Measurements from ENCODE around the gene ENPP3.

Gene ENPP3

DNA sequence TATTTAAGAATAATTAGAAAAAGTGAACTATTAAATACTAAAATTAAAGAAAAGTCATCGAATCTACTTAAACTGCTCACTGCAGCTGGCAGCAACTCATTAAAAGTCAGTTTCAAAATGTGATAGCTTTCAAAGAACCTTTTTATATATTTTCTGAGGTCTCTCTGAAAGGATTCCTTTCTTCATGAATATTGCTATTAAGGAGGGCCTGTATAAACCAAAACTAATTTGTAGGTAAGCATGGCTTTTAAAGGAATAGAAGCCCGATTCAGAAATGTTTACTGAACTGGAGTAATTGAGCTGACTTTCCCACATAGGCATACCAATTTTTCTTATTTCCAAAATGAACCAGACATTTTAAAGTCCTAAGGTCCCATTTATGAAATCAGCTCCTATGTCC lies 129.5 kb downstream of the ENPP3 start:
- Histone ChIP-seq H3K4me1 (ENCODE audit: control insufficient read depth, insufficient read depth, low read length) (no peaks in the 10 kb centered on the region), H3K9ac (ENCODE audit: low read length) (no peak overlapping the region), H3K36me3 (ENCODE audit: control insufficient read depth, insufficient read depth, low read length) (no peaks in the 10 kb centered on the region), H3K4me3 (ENCODE audit: low read length) (no peak overlapping the region), H3K27ac (ENCODE audit: low read depth, low read length) (no peak overlapping the region), H3K27me3 (ENCODE audit: control insufficient read depth, insufficient read depth, low read length) (no peaks in the 10 kb centered on the region)

DNA sequence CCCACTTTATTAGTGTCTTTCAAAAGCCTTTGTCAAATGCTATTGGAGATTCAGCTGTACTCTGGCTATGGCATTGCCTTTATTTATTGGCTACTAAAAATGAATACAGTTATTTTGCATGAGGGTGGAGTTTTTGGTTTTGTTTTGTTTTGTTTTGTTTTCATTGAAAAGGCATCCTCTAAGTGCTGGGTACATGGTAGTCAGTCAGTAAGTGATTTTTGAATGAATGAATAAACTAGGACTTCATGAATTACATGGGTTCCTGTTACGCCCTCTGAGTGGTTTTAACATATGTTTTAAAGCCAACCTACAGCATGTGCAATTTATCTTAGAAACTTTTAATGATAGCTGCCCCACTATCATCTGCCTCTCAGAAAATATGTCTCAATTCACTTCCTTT lies 131.9 kb downstream of the ENPP3 start:
- no peaks in the 10 kb centered on the region for H3K36me3 ChIP-seq (ENCODE audit: control insufficient read depth, insufficient read depth, low read length)
- no peaks in the 10 kb centered on the region for H3K27me3 ChIP-seq (ENCODE audit: control insufficient read depth, insufficient read depth, low read length)
- no peak overlapping the region for H3K27ac ChIP-seq (ENCODE audit: low read depth, low read length)
- no peaks in the 10 kb centered on the region for H3K4me1 ChIP-seq (ENCODE audit: control insufficient read depth, insufficient read depth, low read length)
- H3K4me3 ChIP-seq (ENCODE audit: low read length): no peak overlapping the region
- no peak overlapping the region for H3K9ac ChIP-seq (ENCODE audit: low read length)

DNA sequence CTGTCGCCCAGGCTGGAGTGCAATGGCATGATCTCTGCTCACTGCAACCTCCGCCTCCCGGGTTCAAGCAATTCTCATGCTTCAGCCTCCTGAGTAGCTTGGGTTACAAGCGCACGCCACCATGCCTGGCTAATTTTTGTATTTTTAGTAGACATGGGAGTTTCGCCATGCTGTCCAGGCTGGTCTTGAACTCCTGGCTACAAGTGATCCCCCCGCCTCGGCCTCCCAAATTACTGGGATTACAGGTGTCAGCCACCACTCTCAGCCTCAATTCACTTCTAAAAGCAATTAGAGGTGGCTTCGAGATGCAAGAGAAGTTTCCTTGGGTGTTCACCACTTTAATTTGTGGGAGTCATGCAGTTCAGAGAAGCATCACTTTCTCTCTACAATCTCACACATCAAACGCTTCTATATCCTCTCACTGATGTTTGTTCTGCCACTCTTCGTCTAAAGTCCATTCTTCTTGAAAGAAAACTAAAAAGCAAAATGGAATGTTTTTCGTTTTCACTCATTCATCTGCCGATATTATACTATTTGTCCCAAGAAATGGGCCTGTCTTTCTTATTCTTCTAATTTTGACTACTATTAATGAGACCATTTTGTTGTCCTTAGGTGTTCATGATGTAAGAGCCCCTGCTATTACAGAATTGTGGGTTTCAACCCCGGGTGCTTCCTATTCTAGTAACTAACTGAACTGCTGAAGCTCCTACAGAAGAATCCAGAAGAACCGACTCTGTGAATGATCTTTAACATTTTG lies 132.5 kb downstream of the ENPP3 start:
- no peaks in the 10 kb centered on the region for H3K27me3 ChIP-seq (ENCODE audit: control insufficient read depth, insufficient read depth, low read length)
- no peak overlapping the region for H3K27ac ChIP-seq (ENCODE audit: low read depth, low read length)
- H3K4me1 ChIP-seq (ENCODE audit: control insufficient read depth, insufficient read depth, low read length): no peaks in the 10 kb centered on the region
- H3K9ac ChIP-seq (ENCODE audit: low read length): no peak overlapping the region
- H3K4me3 ChIP-seq (ENCODE audit: low read length): no peak overlapping the region
- H3K36me3 ChIP-seq (ENCODE audit: control insufficient read depth, insufficient read depth, low read length): no peaks in the 10 kb centered on the region

DNA sequence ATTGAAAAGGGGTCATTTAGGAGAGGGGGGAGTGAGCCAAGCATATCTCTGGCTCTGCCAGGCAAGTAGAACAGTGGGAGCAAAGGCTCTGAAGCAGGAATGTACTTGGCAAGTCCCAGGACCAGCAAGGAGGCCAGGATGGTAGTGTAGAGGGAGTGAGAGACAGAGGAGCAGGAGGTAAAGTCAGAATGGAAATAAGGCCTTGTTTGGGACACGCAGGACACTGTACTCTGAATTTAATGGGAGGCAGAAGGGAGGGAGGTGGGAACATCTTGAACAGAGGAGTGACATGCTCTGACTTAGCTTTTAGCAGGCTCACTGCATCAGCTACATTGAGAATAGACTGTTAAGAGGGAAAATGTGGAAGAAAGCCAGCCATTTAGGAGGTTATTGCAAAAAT lies 133.7 kb downstream of the ENPP3 start:
- Histone ChIP-seq H3K9ac (ENCODE audit: low read length) (no peak overlapping the region), H3K36me3 (ENCODE audit: control insufficient read depth, insufficient read depth, low read length) (no peaks in the 10 kb centered on the region), H3K27me3 (ENCODE audit: control insufficient read depth, insufficient read depth, low read length) (no peaks in the 10 kb centered on the region), H3K4me3 (ENCODE audit: low read length) (no peak overlapping the region), H3K4me1 (ENCODE audit: control insufficient read depth, insufficient read depth, low read length) (no peaks in the 10 kb centered on the region), H3K27ac (ENCODE audit: low read depth, low read length) (no peak overlapping the region)

DNA sequence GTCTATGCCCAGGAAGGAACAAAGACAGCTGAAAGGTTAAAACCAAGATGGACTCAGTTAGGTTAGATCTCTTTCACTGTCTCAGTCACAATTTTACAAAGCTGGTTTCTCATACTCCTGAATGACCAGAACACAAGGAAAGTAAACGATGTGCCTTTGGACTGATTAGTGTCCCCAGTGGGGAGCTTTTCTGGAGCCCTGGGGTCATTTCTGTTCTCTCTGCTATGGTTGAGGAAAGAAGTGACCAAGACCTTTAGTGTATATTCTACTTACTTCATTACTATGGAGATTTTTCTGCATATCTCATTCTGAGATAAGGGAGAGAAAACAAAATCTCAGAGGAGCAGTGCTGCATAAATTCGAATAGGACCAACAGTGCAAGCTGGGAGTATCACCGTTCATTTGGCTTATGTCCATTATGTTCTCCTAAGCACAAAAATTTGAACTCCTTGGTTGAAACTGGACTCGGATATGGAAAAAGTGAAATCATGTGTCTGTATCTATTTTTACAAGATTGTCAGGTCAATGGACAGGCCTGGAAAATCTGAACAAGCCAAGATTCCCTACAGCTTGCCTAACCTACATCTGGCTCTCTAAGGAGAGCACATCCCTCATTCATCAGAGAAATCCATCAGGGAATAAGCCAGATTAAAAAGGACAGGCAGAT lies 136.3 kb downstream of the ENPP3 start:
- Histone ChIP-seq H3K4me3 (ENCODE audit: low read length) (no peak overlapping the region), H3K9ac (ENCODE audit: low read length) (no peak overlapping the region), H3K4me1 (ENCODE audit: control insufficient read depth, insufficient read depth, low read length) (no peaks in the 10 kb centered on the region), H3K27ac (ENCODE audit: low read depth, low read length) (no peak overlapping the region), H3K27me3 (ENCODE audit: control insufficient read depth, insufficient read depth, low read length) (no peaks in the 10 kb centered on the region), H3K36me3 (ENCODE audit: control insufficient read depth, insufficient read depth, low read length) (no peaks in the 10 kb centered on the region)

DNA sequence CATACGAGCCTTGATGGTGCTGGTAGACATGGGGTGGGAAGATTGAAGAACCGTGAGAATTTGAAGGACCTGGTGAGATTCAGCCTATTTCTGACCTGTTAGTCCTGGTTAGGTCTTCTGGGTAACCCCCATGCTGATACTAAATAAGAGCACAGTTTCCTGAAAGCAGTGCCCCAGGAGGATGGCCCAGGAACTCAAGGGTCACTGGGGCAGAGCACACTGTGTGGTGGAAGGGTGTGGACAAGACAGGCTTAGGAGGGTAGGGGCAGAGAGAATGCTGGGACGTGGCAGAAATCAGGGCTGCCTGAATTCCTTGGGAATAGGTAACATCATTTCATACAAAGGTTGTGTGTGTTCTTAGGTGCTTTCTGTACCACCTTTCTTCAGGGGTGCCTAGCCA lies 138.8 kb downstream of the ENPP3 start:
- Histone ChIP-seq H3K9ac (ENCODE audit: low read length) (no peak overlapping the region), H3K4me1 (ENCODE audit: control insufficient read depth, insufficient read depth, low read length) (no peaks in the 10 kb centered on the region), H3K4me3 (ENCODE audit: low read length) (no peak overlapping the region), H3K27ac (ENCODE audit: low read depth, low read length) (no peak overlapping the region), H3K36me3 (ENCODE audit: control insufficient read depth, insufficient read depth, low read length) (no peaks in the 10 kb centered on the region), H3K27me3 (ENCODE audit: control insufficient read depth, insufficient read depth, low read length) (no peaks in the 10 kb centered on the region)

DNA sequence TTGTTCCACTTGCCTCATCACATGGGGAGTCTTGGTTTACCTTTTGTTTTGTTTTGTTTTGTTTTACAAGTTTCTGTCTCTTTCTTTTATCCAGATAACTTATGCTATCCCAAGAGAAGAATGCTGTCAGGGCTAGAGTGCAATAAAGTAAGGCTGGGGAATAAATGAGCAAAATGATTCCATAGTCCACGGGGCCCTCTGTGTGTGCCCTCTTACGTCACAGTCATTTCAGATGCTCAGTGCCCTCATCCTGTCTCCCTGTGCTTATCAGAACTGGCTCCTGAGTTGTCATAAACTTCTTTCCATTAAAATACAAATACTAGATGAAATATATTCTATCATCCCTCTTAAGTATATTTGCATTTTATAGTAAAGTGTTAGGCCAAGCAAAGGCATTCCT lies 139.9 kb downstream of the ENPP3 start:
- Histone ChIP-seq H3K27me3 (ENCODE audit: control insufficient read depth, insufficient read depth, low read length) (no peaks in the 10 kb centered on the region), H3K27ac (ENCODE audit: low read depth, low read length) (no peak overlapping the region), H3K4me3 (ENCODE audit: low read length) (no peak overlapping the region), H3K9ac (ENCODE audit: low read length) (no peak overlapping the region), H3K36me3 (ENCODE audit: control insufficient read depth, insufficient read depth, low read length) (no peaks in the 10 kb centered on the region), H3K4me1 (ENCODE audit: control insufficient read depth, insufficient read depth, low read length) (no peaks in the 10 kb centered on the region)

DNA sequence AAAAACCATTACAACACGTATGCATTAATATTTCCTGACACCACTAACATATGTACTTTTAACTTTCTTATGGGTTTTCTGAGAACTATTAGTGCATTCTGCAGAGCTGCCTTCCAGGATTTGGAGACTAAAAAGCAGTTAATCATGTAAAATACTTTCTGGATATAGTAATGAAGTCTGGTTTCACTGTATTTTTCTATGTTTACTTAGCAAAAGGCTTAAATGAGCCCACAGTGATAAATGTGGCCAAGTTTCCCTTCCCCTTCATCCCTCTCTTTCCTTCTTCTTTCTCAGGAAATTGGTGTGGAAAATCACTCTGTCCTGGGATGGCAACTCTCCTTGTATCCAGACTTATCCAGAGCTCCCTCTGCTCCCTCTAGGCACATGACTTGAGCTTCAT lies 141.1 kb downstream of the ENPP3 start:
- Histone ChIP-seq H3K36me3 (ENCODE audit: control insufficient read depth, insufficient read depth, low read length) (no peaks in the 10 kb centered on the region), H3K9ac (ENCODE audit: low read length) (no peak overlapping the region), H3K4me3 (ENCODE audit: low read length) (no peak overlapping the region), H3K27me3 (ENCODE audit: control insufficient read depth, insufficient read depth, low read length) (no peaks in the 10 kb centered on the region), H3K4me1 (ENCODE audit: control insufficient read depth, insufficient read depth, low read length) (no peaks in the 10 kb centered on the region), H3K27ac (ENCODE audit: low read depth, low read length) (no peak overlapping the region)

DNA sequence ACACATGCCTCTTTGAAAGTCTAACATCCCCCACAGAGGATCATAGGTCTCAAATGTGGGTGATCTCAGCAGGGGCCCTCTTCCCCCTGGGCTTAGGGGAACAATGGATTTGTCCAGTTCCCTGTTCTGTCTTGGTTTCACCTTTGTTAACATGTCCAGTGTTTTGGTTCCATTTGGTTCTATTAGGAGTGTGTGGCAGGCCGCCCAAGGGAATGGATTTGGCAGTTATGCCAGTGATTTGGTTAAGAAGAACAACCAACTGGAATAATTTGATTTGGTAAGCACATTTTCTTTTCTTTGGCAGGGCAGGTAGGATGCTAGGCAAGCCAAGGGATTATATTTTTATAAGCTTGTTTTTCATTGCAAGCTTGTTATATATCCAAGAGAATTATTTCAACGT lies 142.2 kb downstream of the ENPP3 start:
- Histone ChIP-seq H3K27ac (ENCODE audit: low read depth, low read length) (no peak overlapping the region), H3K4me3 (ENCODE audit: low read length) (no peak overlapping the region), H3K27me3 (ENCODE audit: control insufficient read depth, insufficient read depth, low read length) (no peaks in the 10 kb centered on the region)

DNA sequence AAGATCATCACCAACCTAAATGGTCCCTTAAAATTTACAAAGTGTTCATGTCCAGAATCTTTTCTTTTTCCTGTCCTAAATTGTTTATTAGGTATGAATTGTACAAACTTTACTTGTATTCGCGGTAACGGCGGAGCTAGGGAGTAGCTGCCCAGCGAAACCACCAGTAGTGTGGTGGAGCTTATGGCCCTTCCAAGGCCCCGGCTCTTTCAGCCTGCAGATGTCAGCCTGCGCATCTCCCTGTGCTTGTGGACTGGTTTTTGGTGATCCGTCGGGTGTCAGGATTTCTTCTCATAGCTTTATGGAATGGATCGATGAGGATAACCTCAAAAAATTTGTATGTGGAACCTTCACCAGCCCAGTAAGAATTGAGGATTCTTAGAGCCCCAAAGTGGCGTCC lies 143.5 kb downstream of the ENPP3 start:
- Histone ChIP-seq H3K9ac (ENCODE audit: low read length) (no peak overlapping the region), H3K4me1 (ENCODE audit: control insufficient read depth, insufficient read depth, low read length) (no peaks in the 10 kb centered on the region), H3K4me3 (ENCODE audit: low read length) (no peak overlapping the region), H3K27ac (ENCODE audit: low read depth, low read length) (no peak overlapping the region), H3K36me3 (ENCODE audit: control insufficient read depth, insufficient read depth, low read length) (no peaks in the 10 kb centered on the region), H3K27me3 (ENCODE audit: control insufficient read depth, insufficient read depth, low read length) (no peaks in the 10 kb centered on the region)

More for the DNA sequence above, 142.2 kb downstream of the ENPP3 start:
- H3K9ac ChIP-seq (ENCODE audit: low read length): no peak overlapping the region
- H3K4me1 ChIP-seq (ENCODE audit: control insufficient read depth, insufficient read depth, low read length): no peaks in the 10 kb centered on the region
- no peaks in the 10 kb centered on the region for H3K36me3 ChIP-seq (ENCODE audit: control insufficient read depth, insufficient read depth, low read length)

DNA sequence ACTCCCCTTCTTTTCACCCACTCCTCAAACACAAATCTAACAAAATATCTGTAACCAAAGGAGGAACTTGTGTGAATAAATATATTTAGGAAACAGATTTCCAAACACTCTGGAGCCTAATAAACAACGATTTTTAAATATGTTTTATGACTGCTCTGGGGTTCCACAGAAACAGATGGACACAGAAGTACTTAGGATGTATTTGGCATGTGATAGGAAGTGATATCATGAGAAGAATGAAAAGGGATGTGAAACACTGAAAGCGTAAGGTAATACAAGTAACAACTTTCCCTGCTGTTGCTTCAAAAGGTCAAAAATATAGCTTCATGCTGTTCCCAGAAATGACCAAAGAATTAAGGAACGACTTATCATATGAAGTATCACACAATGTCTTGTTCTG lies 144.6 kb downstream of the ENPP3 start:
- no peak overlapping the region for H3K4me3 ChIP-seq (ENCODE audit: low read length)
- H3K4me1 ChIP-seq (ENCODE audit: control insufficient read depth, insufficient read depth, low read length): no peaks in the 10 kb centered on the region
- no peaks in the 10 kb centered on the region for H3K36me3 ChIP-seq (ENCODE audit: control insufficient read depth, insufficient read depth, low read length)
- no peak overlapping the region for H3K27ac ChIP-seq (ENCODE audit: low read depth, low read length)
- no peak overlapping the region for H3K9ac ChIP-seq (ENCODE audit: low read length)
- H3K27me3 ChIP-seq (ENCODE audit: control insufficient read depth, insufficient read depth, low read length): no peaks in the 10 kb centered on the region

DNA sequence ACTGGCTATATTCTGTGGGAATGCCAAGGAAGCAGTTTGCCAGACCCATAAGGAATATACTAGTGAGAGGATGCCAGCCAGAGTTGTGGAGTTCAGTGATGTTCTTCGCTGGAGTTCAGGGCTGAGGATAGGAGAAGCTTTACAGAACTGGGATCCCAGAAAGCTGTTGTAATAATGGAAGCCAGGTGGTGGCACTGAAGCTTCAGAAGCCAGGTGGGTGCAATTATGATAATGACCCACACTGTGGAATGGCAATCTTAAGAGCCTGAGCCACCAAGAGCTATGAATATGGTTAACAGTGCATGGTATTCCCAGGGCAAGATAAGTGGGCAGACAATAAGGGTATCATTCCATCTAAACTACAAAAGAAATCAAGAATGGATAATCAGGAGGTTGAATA lies 145.7 kb downstream of the ENPP3 start:
- no peak overlapping the region for H3K27ac ChIP-seq (ENCODE audit: low read depth, low read length)
- no peaks in the 10 kb centered on the region for H3K27me3 ChIP-seq (ENCODE audit: control insufficient read depth, insufficient read depth, low read length)
- H3K4me1 ChIP-seq (ENCODE audit: control insufficient read depth, insufficient read depth, low read length): no peaks in the 10 kb centered on the region
- no peaks in the 10 kb centered on the region for H3K36me3 ChIP-seq (ENCODE audit: control insufficient read depth, insufficient read depth, low read length)
- no peak overlapping the region for H3K4me3 ChIP-seq (ENCODE audit: low read length)
- no peak overlapping the region for H3K9ac ChIP-seq (ENCODE audit: low read length)

DNA sequence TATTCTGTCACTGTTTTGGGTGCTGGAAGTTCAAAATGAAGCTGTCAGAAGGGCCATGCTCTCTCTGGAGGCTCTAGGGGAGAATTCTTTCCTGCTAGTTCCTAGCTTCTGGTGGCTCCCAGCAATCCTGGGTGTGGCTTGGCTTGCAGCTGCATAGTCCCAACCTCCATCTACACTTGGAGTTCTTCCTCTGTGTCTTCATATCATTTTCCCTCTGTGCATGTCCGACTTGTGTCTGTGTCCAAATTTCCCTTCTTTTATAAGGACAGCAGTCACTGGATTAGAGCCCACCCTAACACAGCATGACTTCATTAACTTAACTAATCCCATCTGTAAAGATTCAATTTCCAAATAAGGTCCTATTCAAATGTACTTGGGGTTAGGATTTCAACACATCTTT lies 147.5 kb downstream of the ENPP3 start:
- Histone ChIP-seq H3K27ac (ENCODE audit: low read depth, low read length) (no peak overlapping the region), H3K4me3 (ENCODE audit: low read length) (no peak overlapping the region), H3K9ac (ENCODE audit: low read length) (no peak overlapping the region), H3K36me3 (ENCODE audit: control insufficient read depth, insufficient read depth, low read length) (no peaks in the 10 kb centered on the region), H3K27me3 (ENCODE audit: control insufficient read depth, insufficient read depth, low read length) (no peaks in the 10 kb centered on the region), H3K4me1 (ENCODE audit: control insufficient read depth, insufficient read depth, low read length) (no peaks in the 10 kb centered on the region)
